Measurements from ENCODE around the gene ZNF280B.

The ZNF280B gene

GRCh38 chr22:22547692-22548300 lies 39.3 kb upstream of the ZNF280B start:
- no peak for TF ChIP-seq CTCF (IDR thresholded peaks at IDR 0.05; ENCODE audit: borderline replicate concordance, control extremely low read depth, extremely low read depth, insufficient read depth, missing control alignments)
- in situ Hi-C loops (cut with MboI; ENCODE audit: low sequenced_read_pairs, unreplicated experiment): no loop called here
- DNase-seq (ENCODE audit: low spot score): no peak

- no peak for DNase-seq (ENCODE audit: low spot score)
- in situ Hi-C loops (cut with MboI; ENCODE audit: low sequenced_read_pairs, unreplicated experiment): no loop called here
- no peak for TF ChIP-seq CTCF (IDR thresholded peaks at IDR 0.05; ENCODE audit: borderline replicate concordance, control extremely low read depth, extremely low read depth, insufficient read depth, missing control alignments)
Measured at GRCh38 chr22:22547226-22547625, 38.7 kb upstream of the ZNF280B start.

GRCh38 chr22:22546490-22546889 lies 37.9 kb upstream of the ZNF280B start:
- DNase-seq (ENCODE audit: low spot score): no peak
- TF ChIP-seq CTCF (IDR thresholded peaks at IDR 0.05; ENCODE audit: borderline replicate concordance, control extremely low read depth, extremely low read depth, insufficient read depth, missing control alignments): no peak

GRCh38 chr22:22545084-22545483 lies 36.5 kb upstream of the ZNF280B start:
- no peak for TF ChIP-seq CTCF (IDR thresholded peaks at IDR 0.05; ENCODE audit: borderline replicate concordance, control extremely low read depth, extremely low read depth, insufficient read depth, missing control alignments)
- DNase-seq (ENCODE audit: low spot score): no peak
- in situ Hi-C loops (cut with MboI; ENCODE audit: low sequenced_read_pairs, unreplicated experiment): no loop called here

More at GRCh38 chr22:22546490-22546889, 37.9 kb upstream of the ZNF280B start:
- in situ Hi-C loops (cut with MboI; ENCODE audit: low sequenced_read_pairs, unreplicated experiment): no loop called here

- TF ChIP-seq CTCF (IDR thresholded peaks at IDR 0.05; ENCODE audit: borderline replicate concordance, control extremely low read depth, extremely low read depth, insufficient read depth, missing control alignments): no peak
- in situ Hi-C loops (cut with MboI; ENCODE audit: low sequenced_read_pairs, unreplicated experiment): no loop called here
- DNase-seq (ENCODE audit: low spot score): no peak
Measured at GRCh38 chr22:22538226-22538989, 29.9 kb upstream of the ZNF280B start.

GRCh38 chr22:22536916-22537315 lies 28.4 kb upstream of the ZNF280B start:
- TF ChIP-seq CTCF (IDR thresholded peaks at IDR 0.05; ENCODE audit: borderline replicate concordance, control extremely low read depth, extremely low read depth, insufficient read depth, missing control alignments): no peak
- in situ Hi-C loops (cut with MboI; ENCODE audit: low sequenced_read_pairs, unreplicated experiment): no loop called here
- DNase-seq (ENCODE audit: low spot score): no peak

All from GM13976 (cell line).